Liver (tissue), 9 donors: ENCODE data around the gene UBE2U. TPM values are rescaled to one million over a fixed set of nuclear protein-coding genes. Genes with fewer than 3 reads are reported as not detected.

Experiments used
- DNase-seq: peaks from one replicate; pipeline ENCODE4 v3.0.0-alpha.2; 2017; ENCODE audit warnings: low spot score
- H3K27ac ChIP-seq, 2 donors: one replicate each; pipeline ENCODE4 v1.7.0; 2013; ENCODE audit warnings: inconsistent platforms in 2 of 2, low read length in 2 of 2, control low read depth in 1 of 2, low read depth in 1 of 2, mild to moderate bottlenecking in 1 of 2
- H3K27me3 ChIP-seq, 4 donors: one replicate each; pipeline versions ENCODE4 v1.6.1 to v1.7.0; 2013; ENCODE audit warnings: low read length in 3 of 4, inconsistent platforms in 1 of 4, mild to moderate bottlenecking in 1 of 4, moderate library complexity in 1 of 4; ENCODE audit not compliant: control insufficient read depth in 4 of 4, insufficient read depth in 4 of 4
- H3K36me3 ChIP-seq, 4 donors: one replicate each; pipeline versions ENCODE4 v1.6.1 to v1.7.0; 2013; ENCODE audit warnings: low read length in 3 of 4, mild to moderate bottlenecking in 3 of 4, low read depth in 1 of 4, moderate library complexity in 1 of 4; ENCODE audit not compliant: control insufficient read depth in 4 of 4, insufficient read depth in 3 of 4
- H3K4me1 ChIP-seq, 4 donors: one replicate each; pipeline versions ENCODE4 v1.6.1 to v1.7.0; 2013; ENCODE audit warnings: low read length in 3 of 4, mild to moderate bottlenecking in 3 of 4, moderate library complexity in 1 of 4; ENCODE audit not compliant: control insufficient read depth in 4 of 4, insufficient read depth in 4 of 4
- H3K4me3 ChIP-seq, 3 donors: one replicate each; pipeline versions ENCODE4 v1.6.1 to v1.7.0; 2013; ENCODE audit warnings: low read length in 3 of 3, control low read depth in 1 of 3, low read depth in 1 of 3, mild to moderate bottlenecking in 1 of 3
- H3K9ac ChIP-seq, 2 donors: one replicate each; pipeline ENCODE4 v1.7.0; 2013; ENCODE audit warnings: low read length in 2 of 2, mild to moderate bottlenecking in 2 of 2, moderate library complexity in 2 of 2, control low read depth in 1 of 2, low read depth in 1 of 2
- H3K9me3 ChIP-seq, 4 donors: one replicate each; pipeline versions ENCODE4 v1.6.1 to v1.7.0; 2013; ENCODE audit warnings: low read length in 3 of 4; ENCODE audit not compliant: control insufficient read depth in 4 of 4
- CTCF ChIP-seq: fragments of 150-350 bp; IDR thresholded peaks from 2 replicates; pipeline ENCODE4 v1.5.1; 2017; ENCODE audit warnings: improper control_type of control experiment, low read depth, low read length; ENCODE audit not compliant: missing input control
- EGR1 ChIP-seq, 2 donors: IDR thresholded peaks; 2 replicates each; pipeline ENCODE4 v1.6.1; 2016 to 2018; ENCODE audit warnings: antibody characterized with exemption in 2 of 2, low read depth in 2 of 2
- FOXA1 ChIP-seq: IDR thresholded peaks from 2 replicates; pipeline ENCODE4 v1.6.1; 2016; ENCODE audit warnings: antibody characterized with exemption
- FOXA2 ChIP-seq: IDR thresholded peaks from 2 replicates; pipeline ENCODE4 v1.6.1; 2016; ENCODE audit warnings: antibody characterized with exemption
- GABPA ChIP-seq, 2 donors: IDR thresholded peaks in 1 of 2; conservative IDR thresholded peaks in 1 of 2; 2 replicates each; pipeline ENCODE4 v1.6.1; 2016; ENCODE audit warnings: antibody characterized with exemption in 2 of 2, mild to moderate bottlenecking in 1 of 2, moderate library complexity in 1 of 2
- HNF4A ChIP-seq, 2 donors: conservative IDR thresholded peaks; 2 replicates each; pipeline ENCODE4 v1.6.1; 2016; ENCODE audit warnings: antibody characterized with exemption in 2 of 2, mild to moderate bottlenecking in 2 of 2
- HNF4G ChIP-seq: IDR thresholded peaks from 2 replicates; pipeline ENCODE4 v1.6.1; 2016; ENCODE audit warnings: antibody characterized with exemption
- MAX ChIP-seq: IDR thresholded peaks from 2 replicates; pipeline ENCODE4 v1.6.1; 2016; ENCODE audit warnings: antibody characterized with exemption
- NR2F2 ChIP-seq: IDR thresholded peaks from 2 replicates; pipeline ENCODE4 v1.6.1; 2016; ENCODE audit warnings: antibody characterized with exemption
- RAD21 ChIP-seq, 2 donors: IDR thresholded peaks; 2 replicates each; pipeline ENCODE4 v1.6.1; 2016; ENCODE audit warnings: antibody characterized with exemption in 2 of 2, mild to moderate bottlenecking in 2 of 2
- SP1 ChIP-seq: IDR thresholded peaks from 2 replicates; pipeline ENCODE4 v1.6.1; 2018; ENCODE audit warnings: antibody characterized with exemption, mild to moderate bottlenecking
- ZBTB33 ChIP-seq: IDR thresholded peaks from 2 replicates; pipeline ENCODE4 v1.6.1; 2016; ENCODE audit warnings: antibody characterized with exemption
- WGBS: extraction: QIAGEN DNeasy Blood & Tissue Kit; methylation state at CpG from one replicate; pipeline ENCODE4 v1.1.7; 2013; 5-methylcytosine and 5-hydroxymethylcytosine counted together
- polyA plus RNA-seq, 2 donors: library from polyadenylated mRNA; stranded (reverse) in 1 of 2; unstranded in 1 of 2; fragments of 200-250 nt in 1 of 2; fragments of >200 nt in 1 of 2; fragmentation: Nextera tagmentation in 1 of 2; extraction: Ambion mirVana in 1 of 2; gene quantifications; one replicate each; pipeline versions ENCODE4 v1.2.1 to v1.2.3, GENCODE V29; 2013 to 2015
- total RNA-seq, 2 donors: library from RNA; depleted of rRNA; stranded (reverse); fragments of >200 nt; gene quantifications; one replicate each; pipeline ENCODE4 v1.2.3, GENCODE V29; 2014
- TF ChIP-seq, protein P1 (sequence below): IDR thresholded peaks from 2 replicates; pipeline ENCODE4 v1.6.1; 2016; ENCODE audit warnings: antibody characterized with exemption, mild to moderate bottlenecking
- TF ChIP-seq, protein P2 (sequence below): IDR thresholded peaks from 2 replicates; pipeline ENCODE4 v1.6.1; 2016; ENCODE audit warnings: antibody characterized with exemption
- donor health status: healthy.
- donor health status: healthy.
- donor health status: healthy.
- donor health status: healthy.
- donor health status: healthy.

Gene UBE2U
- total and polyA plus RNA-seq, 4 donors = not detected

DNA sequence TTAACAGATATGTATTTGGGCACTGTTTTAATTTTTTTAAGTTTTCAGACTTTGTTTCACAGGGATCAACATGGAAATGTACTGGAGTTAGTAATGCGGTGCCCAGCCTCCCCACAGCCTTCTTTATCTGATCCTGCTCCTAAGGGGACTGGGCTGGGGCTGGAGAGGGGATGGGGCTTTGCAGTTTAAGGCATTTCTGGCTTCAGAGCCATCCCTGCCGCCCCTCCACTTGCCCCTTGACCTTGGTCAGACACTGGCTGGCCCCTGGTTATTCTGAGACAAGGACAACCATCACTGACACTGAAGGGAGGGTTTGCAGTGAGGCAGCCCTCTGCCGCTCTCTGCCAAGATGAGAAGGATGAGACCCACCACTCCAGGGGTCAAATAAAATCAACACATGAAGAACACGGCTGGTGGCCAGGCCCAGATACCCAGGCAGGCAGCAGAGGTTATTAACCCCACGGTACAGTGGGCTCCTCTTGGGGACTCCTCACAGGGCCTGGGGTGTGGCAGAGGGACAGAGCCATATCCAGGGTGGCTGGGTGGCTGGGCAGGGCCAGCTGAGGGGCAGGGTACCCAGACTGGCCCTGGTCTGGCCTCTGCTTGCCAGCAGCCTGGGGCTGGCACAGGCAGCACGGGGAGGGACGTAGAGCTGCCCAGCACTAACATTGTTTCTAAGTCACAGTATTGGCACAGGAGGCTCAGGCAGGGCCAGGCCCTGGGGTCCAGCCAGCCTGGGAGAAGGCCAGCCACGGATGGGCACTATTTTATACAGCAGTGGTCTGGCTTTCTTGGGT lies 7.2 kb upstream of the UBE2U start:
- WGBS = 83% methylated on average over 8 of the region's 8 CpGs
- no peak for TF ChIP-seq FOXA2
- TF ChIP-seq RAD21 (IDR thresholded peaks at IDR 0.05) = no peak
- TF ChIP-seq, protein P1, sequence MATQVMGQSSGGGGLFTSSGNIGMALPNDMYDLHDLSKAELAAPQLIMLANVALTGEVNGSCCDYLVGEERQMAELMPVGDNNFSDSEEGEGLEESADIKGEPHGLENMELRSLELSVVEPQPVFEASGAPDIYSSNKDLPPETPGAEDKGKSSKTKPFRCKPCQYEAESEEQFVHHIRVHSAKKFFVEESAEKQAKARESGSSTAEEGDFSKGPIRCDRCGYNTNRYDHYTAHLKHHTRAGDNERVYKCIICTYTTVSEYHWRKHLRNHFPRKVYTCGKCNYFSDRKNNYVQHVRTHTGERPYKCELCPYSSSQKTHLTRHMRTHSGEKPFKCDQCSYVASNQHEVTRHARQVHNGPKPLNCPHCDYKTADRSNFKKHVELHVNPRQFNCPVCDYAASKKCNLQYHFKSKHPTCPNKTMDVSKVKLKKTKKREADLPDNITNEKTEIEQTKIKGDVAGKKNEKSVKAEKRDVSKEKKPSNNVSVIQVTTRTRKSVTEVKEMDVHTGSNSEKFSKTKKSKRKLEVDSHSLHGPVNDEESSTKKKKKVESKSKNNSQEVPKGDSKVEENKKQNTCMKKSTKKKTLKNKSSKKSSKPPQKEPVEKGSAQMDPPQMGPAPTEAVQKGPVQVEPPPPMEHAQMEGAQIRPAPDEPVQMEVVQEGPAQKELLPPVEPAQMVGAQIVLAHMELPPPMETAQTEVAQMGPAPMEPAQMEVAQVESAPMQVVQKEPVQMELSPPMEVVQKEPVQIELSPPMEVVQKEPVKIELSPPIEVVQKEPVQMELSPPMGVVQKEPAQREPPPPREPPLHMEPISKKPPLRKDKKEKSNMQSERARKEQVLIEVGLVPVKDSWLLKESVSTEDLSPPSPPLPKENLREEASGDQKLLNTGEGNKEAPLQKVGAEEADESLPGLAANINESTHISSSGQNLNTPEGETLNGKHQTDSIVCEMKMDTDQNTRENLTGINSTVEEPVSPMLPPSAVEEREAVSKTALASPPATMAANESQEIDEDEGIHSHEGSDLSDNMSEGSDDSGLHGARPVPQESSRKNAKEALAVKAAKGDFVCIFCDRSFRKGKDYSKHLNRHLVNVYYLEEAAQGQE = no peak
- no peak for TF ChIP-seq SP1
- Histone ChIP-seq H3K4me1 (no peaks in the 10 kb centered on the region), H3K9me3 (no peaks in the 10 kb centered on the region), H3K36me3 (no peaks in the 10 kb centered on the region), H3K9ac (no peak overlapping the region), H3K4me3 (no peak overlapping the region), H3K27ac (no peak overlapping the region), H3K27me3 (no peaks in the 10 kb centered on the region)
- DNase-seq = no peak

GRCh38 chr1:64197076-64197475 lies 6.3 kb upstream of the UBE2U start:
- no peak overlapping the region for H3K9ac ChIP-seq
- no peaks in the 10 kb centered on the region for H3K36me3 ChIP-seq
- DNase-seq = no peak
- H3K27ac ChIP-seq = no peak overlapping the region
- H3K27me3 ChIP-seq = no peaks in the 10 kb centered on the region
- no peaks in the 10 kb centered on the region for H3K9me3 ChIP-seq
- no peaks in the 10 kb centered on the region for H3K4me1 ChIP-seq
- H3K4me3 ChIP-seq = no peak overlapping the region
- WGBS = 95% methylated on average over 3 of the region's 3 CpGs
- TF ChIP-seq ZBTB33 (no peak), EGR1 (IDR thresholded peaks at IDR 0.05; ENCODE audit: low read depth in 2 of 2) (no peak), MAX (no peak), FOXA2 (no peak)
- TF ChIP-seq, protein P2, sequence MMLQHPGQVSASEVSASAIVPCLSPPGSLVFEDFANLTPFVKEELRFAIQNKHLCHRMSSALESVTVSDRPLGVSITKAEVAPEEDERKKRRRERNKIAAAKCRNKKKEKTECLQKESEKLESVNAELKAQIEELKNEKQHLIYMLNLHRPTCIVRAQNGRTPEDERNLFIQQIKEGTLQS = no peak

DNA sequence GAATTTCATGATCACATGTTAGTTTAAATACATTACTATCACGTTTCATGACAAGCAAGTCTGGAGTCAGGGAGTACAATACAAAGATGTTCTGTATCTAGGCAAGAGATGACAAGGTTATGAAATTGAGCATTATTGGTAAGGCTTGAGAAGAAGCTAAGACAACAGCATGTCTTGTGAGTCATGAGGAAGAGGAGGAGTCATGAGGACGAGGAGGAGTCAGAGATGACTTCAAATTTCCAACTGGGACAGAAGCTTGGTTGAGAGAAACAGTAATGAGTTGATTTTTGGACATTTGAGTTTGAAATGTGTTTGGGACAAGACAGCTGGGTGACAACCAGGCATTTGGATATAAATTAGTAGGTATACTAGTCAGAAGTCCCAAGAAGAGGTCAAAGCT lies 4.3 kb upstream of the UBE2U start:
- whole genome bisulfite sequencing = 41% methylated on average over 2 of the region's 2 CpGs
- Histone ChIP-seq H3K4me3 (no peak overlapping the region), H3K27me3 (peaks cover 0 to 5% (median 0%) of the 10 kb centered on the region in 4 donors), H3K4me1 (no peaks in the 10 kb centered on the region), H3K36me3 (no peaks in the 10 kb centered on the region), H3K9ac (no peak overlapping the region), H3K9me3 (no peaks in the 10 kb centered on the region), H3K27ac (no peak overlapping the region)
- DNase-seq = no peak
- TF ChIP-seq HNF4A (conservative IDR thresholded peaks at IDR 0.05) (no peak), HNF4G (no peak), GABPA (IDR thresholded peaks at IDR 0.05 in 1 of 2, conservative IDR thresholded peaks at IDR 0.05 in 1 of 2) (no peak), CTCF (no peak), NR2F2 (no peak), FOXA1 (no peak), MAX (no peak)
- TF ChIP-seq, protein P2 = no peak
